ENCODE data around the gene ATXN7L2.
"Not testable (repeated sequence)": the region's sequence is repeated elsewhere in the genome, so short reads cannot be mapped to it uniquely, and the experiment has no call there.

Gene ATXN7L2, protein sequence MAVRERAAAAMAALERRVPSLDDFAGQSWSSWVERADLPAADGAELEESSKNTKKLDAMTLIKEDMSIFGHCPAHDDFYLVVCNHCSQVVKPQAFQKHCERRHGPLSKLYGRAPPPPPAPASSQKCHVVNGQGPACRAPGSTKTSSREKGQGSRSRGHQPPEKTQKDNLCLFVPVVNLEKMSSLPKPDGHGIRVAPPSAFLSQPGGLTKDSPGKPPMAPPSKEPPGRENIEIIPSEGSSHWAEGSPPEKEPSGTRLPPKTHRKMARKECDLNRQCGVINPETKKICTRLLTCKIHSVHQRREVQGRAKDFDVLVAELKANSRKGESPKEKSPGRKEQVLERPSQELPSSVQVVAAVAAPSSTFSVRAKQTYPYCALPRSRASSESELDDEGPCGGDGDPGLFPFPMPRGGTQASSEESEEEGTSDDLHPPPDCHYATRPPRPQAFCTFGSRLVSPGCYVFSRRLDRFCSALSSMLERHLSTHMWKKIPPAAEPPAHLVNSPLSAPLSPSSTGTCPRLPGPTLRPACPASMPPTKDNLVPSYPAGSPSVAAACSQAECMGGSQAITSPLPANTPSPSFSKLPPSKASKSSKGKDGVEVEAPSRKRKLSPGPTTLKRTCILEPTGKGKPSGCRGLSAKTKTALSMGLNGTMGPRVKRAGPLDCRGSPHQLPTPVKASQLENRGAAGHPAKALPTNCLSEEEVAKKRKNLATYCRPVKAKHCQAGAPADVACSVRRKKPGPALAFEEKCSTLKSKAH

DNA sequence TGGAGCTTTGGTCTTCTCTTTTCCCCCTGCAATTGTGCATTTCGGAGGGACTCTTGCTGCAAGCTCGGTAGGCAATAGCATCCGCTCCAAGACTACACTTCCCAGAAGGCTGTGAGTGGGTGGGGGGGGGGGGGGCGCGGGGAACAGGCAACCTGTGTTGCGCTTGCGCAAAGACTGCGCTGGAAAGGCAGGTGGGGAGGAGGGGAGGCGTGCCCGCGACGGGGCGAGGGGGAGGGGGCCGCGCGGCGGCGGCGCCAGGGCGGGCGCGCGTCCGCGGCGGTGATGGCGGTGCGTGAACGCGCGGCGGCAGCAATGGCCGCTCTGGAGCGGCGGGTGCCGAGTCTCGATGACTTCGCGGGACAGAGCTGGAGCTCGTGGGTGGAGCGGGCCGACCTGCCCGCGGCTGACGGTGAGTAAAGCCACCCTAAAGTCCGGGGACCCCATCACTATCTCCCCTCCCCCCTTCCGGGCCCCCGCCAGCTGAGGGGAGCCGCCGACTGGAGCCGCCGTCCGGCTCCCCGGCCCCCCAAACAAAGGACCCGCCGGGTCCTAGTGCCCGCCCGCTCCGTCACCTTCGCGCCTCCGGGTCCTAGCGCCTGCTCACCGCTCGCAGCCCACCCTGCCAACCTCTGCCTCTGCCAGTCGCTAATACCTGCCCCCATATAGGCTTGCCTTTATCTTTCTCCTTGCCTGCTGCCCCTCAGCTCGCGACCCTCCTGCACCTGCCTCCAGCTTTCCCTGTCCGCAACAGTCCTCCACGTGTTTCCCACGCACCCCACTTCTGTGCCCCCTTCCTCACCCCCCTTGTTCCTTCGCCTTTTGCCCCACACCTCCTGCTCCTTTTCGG, at the start of gene ATXN7L2:
ATXN7L2 (plus strand) TSS at position 234 of the 847 bp plus-strand sequence; CDS start at position 283, 49 bp downstream.
- peak; percentile 100 for DNase-seq (ENCODE audit: low spot score)

DNA sequence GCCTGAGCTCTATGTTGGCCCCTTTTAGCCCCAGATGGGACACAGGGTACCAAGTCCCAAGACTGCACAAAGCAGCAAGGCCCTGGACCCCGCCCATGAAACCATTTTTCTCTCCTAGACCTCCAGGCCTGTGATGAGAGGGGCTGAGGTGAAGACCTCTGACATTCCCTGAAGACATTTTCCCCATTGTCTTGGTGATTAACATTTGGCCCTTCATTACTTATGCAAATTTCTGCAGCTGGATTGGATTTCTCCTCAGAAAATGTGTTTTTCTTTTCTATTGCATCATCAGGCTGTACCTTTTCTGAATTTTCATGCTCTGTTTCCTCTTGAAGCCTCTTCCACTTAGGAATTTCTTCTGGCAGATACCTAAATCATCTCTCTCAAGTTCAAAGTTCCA, 49.2 kb upstream of the ATXN7L2 start:
- no peak for DNase-seq (ENCODE audit: low spot score)

DNA sequence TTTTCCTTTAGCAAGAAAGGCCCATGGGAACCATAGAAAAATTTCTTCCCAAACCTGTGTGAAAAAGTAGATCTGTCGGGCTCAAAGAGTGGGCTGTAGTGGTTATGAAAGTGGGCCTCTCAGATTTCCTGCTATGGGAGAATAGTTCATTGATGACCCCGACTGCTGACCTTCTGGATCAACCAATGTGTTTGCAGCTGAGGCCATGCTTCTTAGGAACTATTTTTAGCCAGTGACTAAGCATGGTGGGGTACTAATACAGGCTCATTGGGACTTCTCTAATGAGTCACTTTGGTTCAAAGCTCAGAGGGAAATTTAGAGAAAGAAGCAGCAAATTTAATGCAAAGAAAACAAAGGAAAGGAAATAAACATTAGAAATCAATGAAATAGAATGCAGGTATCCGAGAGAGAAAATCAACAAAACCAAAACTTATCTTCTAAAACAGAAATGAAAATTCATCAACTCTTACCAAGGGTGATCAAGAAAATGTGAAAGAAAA, 44.9 kb upstream of the ATXN7L2 start:
- peak; percentile 76 for DNase-seq (ENCODE audit: low spot score)

DNA sequence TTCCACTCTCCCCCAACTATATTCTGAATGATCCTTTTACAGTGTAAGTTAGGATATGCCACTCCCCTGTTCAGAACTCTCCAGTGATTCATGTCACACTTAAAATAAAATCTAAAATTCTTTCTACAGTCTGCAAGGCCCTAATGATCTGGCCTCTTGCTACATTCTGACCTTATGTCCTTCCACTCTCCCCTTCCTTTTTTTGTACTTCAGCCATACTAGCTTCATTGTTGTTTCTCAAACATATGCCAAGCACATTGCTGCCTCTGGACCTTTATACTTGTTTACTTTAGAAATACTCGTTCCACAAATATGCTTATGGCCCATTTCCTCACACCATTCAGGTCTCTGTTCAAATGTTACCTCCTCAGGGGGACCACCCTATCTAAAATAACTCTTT, 42.6 kb upstream of the ATXN7L2 start:
- DNase-seq (ENCODE audit: low spot score): no peak

DNA sequence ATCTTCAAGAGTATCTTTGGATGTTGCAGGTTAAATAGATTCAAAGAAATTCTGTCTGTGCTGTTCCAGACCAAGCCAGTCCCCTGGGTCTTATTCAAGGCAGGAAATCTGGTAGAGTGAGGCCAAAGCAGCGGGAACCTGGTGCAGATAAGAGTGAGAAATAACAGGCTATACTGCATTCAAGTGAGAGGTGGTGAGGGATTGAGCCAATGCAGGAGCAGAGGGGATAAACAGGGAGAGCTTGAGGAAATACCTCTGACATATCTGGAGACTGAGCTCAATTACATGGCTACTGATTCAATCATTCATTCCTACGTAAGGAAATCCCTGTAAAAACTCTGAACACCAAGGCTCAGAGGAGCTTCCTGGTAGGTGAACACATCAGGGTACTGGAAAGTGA, 40.2 kb upstream of the ATXN7L2 start:
- no peak for DNase-seq (ENCODE audit: low spot score)

DNA sequence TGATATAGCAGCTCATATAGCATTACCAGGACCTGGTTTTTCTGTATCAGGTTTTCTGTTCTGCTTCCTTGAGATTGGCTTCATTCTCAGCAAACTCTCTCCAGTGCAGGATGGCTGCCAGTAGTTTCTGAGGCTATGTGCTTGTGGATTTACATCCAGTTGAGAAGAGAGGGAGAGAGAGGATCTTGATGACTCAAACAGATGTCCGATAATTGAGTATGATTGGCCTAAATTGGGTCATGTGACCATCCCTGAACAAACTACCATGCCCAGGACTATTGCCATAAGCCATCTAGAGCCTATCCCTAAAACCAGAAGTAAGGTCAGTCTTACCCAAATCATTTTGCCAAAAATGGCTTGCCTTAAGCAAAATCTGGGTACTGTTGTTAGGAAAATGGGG, 39.4 kb upstream of the ATXN7L2 start:
- no peak for DNase-seq (ENCODE audit: low spot score)

DNA sequence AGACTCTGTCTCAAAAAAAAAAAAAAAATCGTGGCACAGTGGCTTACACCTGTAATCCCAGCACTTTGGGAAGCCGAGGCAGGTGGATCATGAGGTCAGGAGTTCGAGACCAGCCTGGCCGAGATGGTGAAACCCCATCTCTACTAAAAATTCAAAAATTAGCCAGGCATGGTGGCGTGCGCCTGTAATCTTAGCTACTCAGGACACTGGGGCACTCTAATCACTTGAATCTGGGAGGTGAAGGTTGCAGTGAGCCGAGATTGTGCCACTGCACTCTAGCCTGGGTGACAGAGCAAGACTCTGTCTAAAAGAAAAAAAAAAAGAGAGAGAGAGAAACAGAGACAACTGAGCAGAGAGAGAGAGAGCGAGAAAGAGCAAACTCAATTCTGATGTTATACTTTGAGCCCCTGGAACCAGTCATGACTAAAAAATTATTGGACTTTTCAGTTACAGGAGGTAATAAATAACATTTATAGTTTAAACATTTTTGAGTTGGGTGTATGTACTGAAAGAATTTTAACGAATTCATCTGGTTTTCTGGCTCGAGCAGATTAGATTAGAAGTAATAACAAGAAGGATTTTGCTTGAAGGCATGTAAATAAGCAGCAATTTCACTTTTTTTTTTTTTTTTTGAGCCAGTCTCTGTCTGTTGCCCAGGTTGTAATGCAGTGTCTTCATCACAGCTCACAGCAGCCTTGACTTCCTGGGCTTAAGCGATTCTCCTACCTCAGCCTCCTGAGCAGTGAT, 37.6 kb upstream of the ATXN7L2 start:
- not testable (repeated sequence) for DNase-seq (ENCODE audit: low spot score)

DNA sequence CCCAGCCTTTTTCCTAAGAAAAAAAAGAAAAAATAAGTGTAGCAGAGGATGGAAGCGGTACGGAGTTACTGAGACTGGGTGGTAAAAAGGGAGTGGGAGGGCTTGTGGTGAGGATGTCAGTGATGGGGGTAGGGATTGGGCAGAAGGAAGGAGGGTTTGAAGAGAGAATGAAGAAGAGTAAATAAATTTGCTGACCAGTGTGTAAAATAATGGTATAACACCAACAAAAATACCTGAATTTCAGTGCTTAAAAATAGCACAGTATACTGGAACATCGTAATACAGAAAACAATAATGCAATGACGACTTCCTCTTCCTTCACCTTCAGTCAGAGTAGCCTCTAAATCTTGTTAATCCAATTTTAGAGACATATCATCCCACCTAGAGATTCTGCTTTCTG, 36.2 kb upstream of the ATXN7L2 start:
- DNase-seq (ENCODE audit: low spot score): no peak

DNA sequence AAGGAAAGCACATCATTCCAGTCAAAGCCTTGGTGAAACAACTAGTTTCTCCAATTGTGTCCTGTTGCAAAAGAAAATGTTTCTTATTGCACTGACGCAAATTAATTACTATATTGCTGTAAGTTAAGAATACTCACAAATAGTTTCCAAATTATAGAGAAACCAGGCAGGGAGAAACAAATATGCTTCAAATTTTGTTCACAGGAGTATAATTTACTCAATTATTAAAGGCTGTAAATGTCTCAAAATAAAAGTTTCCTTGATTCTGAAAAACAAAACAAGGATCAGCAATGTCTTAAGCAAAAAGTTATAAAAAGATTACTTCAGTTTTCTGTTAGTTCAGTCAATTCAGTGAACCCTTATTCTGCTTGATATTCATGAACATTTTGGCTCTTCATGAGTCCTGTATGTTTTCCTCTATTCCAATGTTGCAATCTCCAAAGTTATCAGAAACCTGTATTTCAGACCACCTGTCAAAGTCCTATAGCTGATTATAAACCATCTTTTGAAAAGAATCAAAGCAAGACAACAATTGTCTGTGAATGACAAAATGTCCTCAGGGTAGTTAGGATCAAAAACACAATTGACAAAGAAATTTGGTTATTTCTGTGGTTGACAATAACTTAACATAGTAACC, 29.1 kb upstream of the ATXN7L2 start:
- DNase-seq (ENCODE audit: low spot score): no peak

DNA sequence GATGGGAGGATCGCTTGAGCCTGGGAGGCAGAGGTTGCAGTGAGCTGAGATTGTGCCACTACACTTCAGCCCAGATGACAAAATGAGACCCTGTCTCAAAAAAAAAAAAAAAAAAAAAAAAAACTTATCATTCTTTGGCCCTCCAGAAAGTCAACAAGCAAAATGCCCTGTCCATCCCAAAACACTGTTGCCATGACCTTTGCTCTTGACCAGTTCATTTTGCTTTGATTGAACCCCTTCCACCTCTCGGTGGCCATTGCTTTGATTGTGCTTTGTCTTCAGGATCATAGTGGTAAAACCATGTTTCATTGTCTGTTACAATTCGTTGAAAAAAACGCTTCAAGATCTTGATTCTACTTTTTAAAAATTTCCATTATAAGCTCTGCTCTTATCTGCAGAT, 25.9 kb upstream of the ATXN7L2 start:
- no peak for DNase-seq (ENCODE audit: low spot score)

DNA sequence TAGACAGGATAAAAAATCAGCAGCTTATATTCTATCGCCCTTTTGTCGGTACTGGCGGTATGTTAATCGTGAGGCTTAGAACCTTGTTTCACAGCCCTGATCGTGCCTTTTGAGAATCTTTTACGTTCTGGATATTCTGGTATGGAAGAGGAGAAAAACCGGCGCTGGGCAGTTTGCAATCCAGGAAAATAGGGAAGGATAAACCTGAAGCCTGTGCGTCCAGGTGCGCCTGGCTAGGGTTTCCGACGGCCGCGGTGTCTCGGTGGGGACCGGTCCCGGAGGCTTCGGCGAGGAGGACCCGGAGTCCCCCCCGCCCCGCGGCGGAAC, 17.6 kb upstream of the ATXN7L2 start:
- no peak for DNase-seq (ENCODE audit: low spot score)

DNA sequence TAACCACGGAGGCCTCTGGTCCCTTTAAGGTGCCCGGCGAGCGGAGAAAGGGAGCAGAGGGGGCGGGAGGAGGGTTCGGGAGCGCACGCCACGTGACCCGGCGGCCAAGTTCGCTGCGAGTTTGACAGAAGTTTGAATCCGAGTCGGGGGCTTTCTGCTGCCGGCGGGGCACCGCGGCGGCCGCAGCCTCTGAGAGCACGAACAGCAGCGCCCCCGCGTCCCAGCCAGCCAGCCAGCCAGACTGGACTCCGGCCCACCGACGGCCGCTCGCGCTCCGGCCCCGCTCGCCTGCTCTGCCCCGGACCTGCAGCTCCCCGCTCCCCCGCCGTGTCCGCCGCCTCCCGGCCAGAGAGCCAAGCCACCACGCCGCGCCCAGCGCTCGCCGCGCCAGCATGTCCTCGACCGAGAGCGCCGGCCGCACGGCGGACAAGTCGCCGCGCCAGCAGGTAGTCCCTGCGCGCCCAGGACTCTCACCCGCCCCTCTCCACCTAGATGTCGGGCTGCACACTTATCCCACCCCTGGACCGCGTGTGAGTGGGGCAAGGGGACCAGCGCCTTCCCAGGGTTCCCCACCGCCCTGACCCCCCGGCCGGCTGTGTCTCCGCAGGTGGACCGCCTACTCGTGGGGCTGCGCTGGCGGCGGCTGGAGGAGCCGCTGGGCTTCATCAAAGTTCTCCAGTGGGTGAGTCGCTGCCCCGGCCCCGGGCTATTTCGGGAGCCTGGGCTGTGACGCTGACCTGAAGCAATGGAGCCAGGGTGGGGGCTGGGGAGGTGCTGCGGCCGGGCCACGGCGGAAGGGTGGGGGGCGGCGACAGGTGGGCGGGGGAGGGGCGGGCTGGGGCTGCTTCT, 17.0 kb upstream of the ATXN7L2 start, which contains the start of gene SYPL2:
SYPL2 (plus strand) TSS at position 95 of the 849 bp plus-strand sequence; CDS start at position 393, 298 bp downstream.
- peak; percentile 70 for DNase-seq (ENCODE audit: low spot score)

DNA sequence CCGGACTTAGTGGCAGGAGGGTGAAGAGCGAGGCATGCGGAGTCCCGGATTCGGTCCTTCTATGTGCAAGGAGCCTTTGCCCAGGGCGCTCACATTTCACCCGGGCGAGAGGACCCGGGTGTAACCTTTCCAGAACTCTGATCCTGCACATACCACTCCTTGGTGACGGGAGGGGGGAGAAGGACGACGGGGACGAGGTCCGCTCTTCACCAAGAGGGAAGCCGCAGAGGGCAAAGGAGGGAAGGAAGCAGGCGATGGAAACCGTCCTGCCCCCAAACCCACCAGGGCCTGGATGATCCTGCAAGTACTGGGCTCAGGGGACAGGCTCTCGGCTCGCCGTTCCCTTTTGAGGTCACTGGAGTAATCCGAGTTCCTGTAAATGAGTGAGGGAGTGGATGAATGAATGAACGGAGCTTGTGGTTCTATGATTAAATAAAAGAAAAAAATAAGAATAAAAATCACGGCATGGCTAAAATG, 16.4 kb upstream of the ATXN7L2 start:
- no peak for DNase-seq (ENCODE audit: low spot score)

DNA sequence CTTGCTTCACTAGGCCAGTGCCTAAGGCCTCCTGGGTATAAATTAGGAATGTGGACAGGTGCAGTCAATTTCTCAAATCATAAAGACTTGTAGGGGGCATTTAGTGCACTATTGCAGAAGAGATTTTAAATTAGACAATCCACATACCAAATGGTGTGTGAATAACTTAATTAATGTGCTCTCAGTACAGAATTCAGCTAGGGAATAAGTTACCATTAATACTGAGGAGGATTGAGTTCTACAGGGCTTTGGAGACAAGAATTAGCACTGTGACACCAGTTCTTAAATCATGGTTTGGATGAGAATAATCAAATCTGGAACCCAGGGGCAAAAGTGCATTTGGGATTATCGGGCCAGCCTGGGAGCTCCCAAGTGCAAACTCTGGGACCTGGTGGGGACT, 15.6 kb upstream of the ATXN7L2 start:
- DNase-seq (ENCODE audit: low spot score): no peak

DNA sequence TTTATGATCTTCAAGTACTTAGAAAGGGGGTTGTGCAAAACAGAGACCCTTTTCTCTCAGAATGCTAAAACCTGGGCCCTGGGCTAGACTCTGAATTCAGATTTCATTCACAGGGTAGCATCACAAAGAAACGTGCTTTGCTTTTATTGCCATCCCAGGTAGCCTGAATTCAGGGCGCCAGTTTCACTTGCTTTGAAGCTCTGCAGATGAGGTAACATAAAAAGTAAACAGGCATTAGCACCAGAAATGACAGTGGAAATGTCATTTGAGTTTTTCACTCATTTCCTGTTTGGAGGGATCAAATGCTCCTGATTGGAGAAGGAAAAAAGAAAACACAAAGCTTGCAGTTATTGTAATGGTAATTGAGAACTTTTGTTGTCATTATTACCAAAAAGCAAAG, 14.8 kb upstream of the ATXN7L2 start:
- DNase-seq (ENCODE audit: low spot score): no peak

DNA sequence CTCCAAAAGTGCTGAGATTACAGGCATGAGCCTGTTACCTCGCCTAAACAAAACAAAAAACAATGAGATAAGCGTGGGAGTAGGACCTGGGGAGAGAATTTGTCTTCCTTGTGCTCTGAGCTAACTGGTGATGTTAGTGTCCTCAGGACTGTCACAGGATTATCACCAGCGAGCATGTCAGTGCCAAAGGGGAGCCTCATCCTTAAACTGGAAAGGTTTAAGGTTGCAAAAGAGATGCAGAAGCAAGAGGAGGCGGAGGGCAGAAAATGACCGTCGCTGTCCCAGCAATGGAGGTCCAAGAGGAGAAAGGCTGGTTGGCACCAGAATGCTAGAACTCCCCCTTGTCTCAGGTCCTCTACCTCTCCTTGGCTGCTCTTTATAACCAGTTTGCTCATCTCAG, 13.5 kb upstream of the ATXN7L2 start:
- peak; percentile 1 for DNase-seq (ENCODE audit: low spot score)

DNA sequence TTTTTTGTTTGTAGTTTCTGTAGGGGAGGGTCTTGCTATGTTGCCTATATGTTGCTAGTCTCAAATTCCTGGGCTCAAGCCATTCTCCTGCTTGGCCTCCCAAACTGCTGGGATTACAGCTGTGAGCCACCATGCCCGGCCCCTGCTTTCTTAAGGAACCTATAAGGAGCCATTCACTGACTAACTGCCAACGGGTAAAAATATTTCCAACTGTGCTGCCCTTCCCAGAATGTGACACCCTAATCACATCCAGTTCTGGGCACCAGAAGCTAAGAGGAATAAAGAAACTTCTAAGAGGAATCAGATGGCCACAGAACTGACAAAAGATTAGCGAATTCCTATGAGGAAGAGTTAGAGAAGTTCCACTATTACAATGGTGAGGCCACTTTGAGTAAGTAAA, 10.9 kb upstream of the ATXN7L2 start:
- no peak for DNase-seq (ENCODE audit: low spot score)

DNA sequence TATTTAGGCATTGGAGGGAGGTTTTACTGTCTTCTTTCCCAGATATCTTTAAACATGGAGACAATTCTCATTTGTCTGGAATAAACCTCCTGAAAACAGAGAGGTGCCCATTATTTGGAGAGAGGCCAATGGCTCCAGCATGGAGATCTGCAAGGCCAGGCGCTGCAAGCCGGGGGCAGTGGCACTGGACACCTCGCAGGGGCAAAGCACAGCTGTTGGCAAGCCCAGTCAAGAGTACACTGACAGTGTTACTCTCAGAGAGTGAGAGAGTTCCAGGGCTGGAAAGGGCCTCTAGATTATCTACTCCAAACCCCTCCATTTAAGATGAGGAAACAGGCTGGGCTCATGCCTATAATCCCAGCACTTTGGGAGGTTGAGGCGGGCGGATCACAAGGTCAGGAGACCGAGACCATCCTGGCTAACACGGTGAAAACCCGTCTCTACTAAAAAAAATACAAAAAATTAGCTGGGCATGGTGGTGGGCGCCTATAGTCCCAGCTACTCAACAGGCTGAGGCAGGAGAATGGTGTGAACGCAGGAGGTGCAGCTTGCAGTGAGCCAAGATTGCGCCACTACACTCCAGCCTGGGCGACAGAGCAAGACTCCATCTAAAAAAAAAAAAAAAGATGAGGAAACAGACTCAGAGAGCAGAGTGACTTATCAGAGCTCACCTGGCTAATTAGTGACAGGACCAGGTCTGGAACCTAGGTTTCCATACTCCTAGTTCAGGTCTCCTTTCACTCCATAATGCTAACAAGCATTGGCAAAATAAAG, 10.2 kb upstream of the ATXN7L2 start:
- not testable (repeated sequence) for DNase-seq (ENCODE audit: low spot score)

DNA sequence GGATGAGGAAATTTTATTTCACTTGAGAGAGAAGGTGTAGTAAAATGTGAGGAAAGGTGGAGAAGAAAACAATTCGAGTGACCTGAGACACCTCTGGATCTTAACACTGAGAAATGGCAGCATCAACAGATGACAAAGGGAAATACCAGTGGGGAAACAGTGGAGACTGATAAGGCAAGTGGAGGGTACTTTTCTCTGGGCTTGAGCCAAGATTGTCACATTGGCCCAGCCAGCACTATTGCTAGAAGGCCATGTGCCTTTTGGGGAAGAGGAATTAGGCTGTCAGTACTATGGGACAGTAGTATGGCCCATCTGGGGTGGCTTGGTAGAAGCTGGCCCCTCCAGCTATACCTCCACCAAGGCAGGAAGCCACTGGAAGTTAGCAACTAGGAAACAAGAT, 9.0 kb upstream of the ATXN7L2 start:
- DNase-seq (ENCODE audit: low spot score): no peak
